B cell (primary cell): ENCODE data around the gene PDE6H.

ENCODE experiments used
- CTCF ChIP-seq: fragments of 200-600 bp; IDR thresholded peaks from one replicate; pipeline ENCODE4 v1.8.0; 2022; ENCODE audit warnings: antibody characterized with exemption, mild to moderate bottlenecking
- EZH2 ChIP-seq: IDR thresholded peaks from 2 replicates; pipeline ENCODE4 v1.6.1; 2012; ENCODE audit warnings: borderline replicate concordance, low read depth, mild to moderate bottlenecking, moderate library complexity, low read length; ENCODE audit not compliant: insufficient read depth, poor library complexity, severe bottlenecking

DNA sequence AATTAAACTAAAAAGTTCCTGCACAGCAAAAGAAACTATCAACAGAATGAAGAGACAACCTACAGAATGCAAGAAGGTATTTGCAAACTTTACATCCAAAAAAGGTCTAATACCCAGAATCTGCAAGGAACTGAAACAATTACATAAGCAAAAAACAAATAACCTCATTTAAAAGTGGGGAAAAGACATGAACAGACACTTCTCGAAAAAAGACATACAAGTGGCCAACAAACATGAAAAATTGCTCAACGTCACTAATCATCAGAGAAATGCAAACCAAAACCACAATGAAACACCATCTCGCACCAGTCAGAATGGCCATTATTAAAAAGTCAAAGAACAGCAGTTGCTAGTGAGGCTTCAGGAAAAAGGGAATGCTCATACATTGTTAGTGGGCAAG is 15.2 kb downstream of the PDE6H start:
- TF ChIP-seq EZH2 (no peak), CTCF (no peak)
